Neutrophil (primary cell): ENCODE results near the gene POLR3C.

Experiments used
- H3K27ac ChIP-seq: fragments of 200-600 bp; sonication (generic); 2 replicates; pipeline ENCODE4 v1.5.1; 2016; ENCODE audit warnings: mild to moderate bottlenecking, moderate library complexity
- H3K27me3 ChIP-seq: fragments of 200-600 bp; sonication (generic); 2 replicates; pipeline ENCODE4 v1.6.0; 2016; ENCODE audit warnings: mild to moderate bottlenecking
- H3K36me3 ChIP-seq: fragments of 200-600 bp; sonication (generic); 2 replicates; pipeline ENCODE4 v1.5.1; 2017
- H3K4me1 ChIP-seq, 2 experiments: fragments of 200-600 bp in 1 of 2; sonication (generic) in 1 of 2; 1 replicate in 1 of 2; 2 replicates in 1 of 2; pipeline versions ENCODE4 v1.5.1 to v1.6.1; 2013 to 2016; ENCODE audit warnings: low read depth in 1 of 2, low read length in 1 of 2, mild to moderate bottlenecking in 1 of 2, moderate library complexity in 1 of 2; ENCODE audit not compliant: control insufficient read depth in 1 of 2, insufficient read depth in 1 of 2
- H3K4me3 ChIP-seq, 2 experiments: fragments of 200-600 bp in 1 of 2; sonication (generic) in 1 of 2; 1 replicate in 1 of 2; 2 replicates in 1 of 2; pipeline ENCODE4 v1.5.1; 2013 to 2016; ENCODE audit warnings: low read depth in 1 of 2, low read length in 1 of 2, mild to moderate bottlenecking in 1 of 2, moderate library complexity in 1 of 2
- H3K9me3 ChIP-seq: fragments of 200-600 bp; sonication (generic); 2 replicates; pipeline ENCODE4 v1.5.1; 2016
- TF ChIP-seq, protein P1 (sequence below): fragments of 200-600 bp; sonication (generic); IDR thresholded peaks from 2 replicates; pipeline ENCODE4 v1.5.1; 2016; ENCODE audit warnings: antibody characterized with exemption

Gene POLR3C

GRCh38 chr1:145886816-145887215 is 62.8 kb downstream of the POLR3C start:
- no peaks in the 10 kb centered on the region for H3K9me3 ChIP-seq
- peaks cover 10 to 16% of the 10 kb centered on the region in 2 experiments for H3K4me1 ChIP-seq
- H3K27ac ChIP-seq = no peak overlapping the region
- no peaks in the 10 kb centered on the region for H3K36me3 ChIP-seq
- TF ChIP-seq, protein P1, sequence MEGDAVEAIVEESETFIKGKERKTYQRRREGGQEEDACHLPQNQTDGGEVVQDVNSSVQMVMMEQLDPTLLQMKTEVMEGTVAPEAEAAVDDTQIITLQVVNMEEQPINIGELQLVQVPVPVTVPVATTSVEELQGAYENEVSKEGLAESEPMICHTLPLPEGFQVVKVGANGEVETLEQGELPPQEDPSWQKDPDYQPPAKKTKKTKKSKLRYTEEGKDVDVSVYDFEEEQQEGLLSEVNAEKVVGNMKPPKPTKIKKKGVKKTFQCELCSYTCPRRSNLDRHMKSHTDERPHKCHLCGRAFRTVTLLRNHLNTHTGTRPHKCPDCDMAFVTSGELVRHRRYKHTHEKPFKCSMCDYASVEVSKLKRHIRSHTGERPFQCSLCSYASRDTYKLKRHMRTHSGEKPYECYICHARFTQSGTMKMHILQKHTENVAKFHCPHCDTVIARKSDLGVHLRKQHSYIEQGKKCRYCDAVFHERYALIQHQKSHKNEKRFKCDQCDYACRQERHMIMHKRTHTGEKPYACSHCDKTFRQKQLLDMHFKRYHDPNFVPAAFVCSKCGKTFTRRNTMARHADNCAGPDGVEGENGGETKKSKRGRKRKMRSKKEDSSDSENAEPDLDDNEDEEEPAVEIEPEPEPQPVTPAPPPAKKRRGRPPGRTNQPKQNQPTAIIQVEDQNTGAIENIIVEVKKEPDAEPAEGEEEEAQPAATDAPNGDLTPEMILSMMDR = no peak
- no peak overlapping the region for H3K4me3 ChIP-seq
- peaks cover 26% of the 10 kb centered on the region for H3K27me3 ChIP-seq

GRCh38 chr1:145887631-145888030 is 63.6 kb downstream of the POLR3C start:
- H3K9me3 ChIP-seq = no peaks in the 10 kb centered on the region
- no peaks in the 10 kb centered on the region for H3K36me3 ChIP-seq
- TF ChIP-seq, protein P1 = no peak
- peaks cover 10 to 20% of the 10 kb centered on the region in 2 experiments for H3K4me1 ChIP-seq
- H3K27ac ChIP-seq = no peak overlapping the region
- H3K27me3 ChIP-seq = peaks cover 26% of the 10 kb centered on the region
- H3K4me3 ChIP-seq = no peak overlapping the region

- H3K27me3 ChIP-seq = peaks cover 9% of the 10 kb centered on the region
- no peak overlapping the region for H3K27ac ChIP-seq
- no peaks in the 10 kb centered on the region for H3K9me3 ChIP-seq
- H3K4me1 ChIP-seq = peaks cover 10 to 20% of the 10 kb centered on the region in 2 experiments
- TF ChIP-seq, protein P1 = no peak
- no peaks in the 10 kb centered on the region for H3K36me3 ChIP-seq
- H3K4me3 ChIP-seq = no peak overlapping the region
These were observed 65.7 kb downstream of the POLR3C start for GRCh38 chr1:145889722-145890121.

DNA sequence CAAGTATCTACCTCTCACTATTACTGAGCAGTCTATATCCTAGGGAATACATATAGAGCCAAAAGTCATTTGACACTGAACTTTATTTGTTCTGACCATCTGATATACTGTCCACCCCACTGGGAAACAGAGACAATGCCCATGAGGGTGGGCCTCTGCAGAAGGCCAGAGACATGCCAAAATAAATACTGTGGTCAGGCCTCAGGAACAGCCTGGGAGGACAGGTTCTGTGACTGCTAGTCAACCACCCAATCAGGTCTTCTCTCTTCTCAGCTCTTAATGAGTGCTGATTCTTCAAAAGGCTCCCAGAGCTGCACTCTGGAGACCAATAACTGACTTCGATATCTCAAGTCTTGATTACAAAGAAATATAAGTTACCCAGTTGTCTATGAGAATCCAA is 67.1 kb downstream of the POLR3C start:
- TF ChIP-seq, protein P1 = no peak
- H3K36me3 ChIP-seq = no peaks in the 10 kb centered on the region
- H3K4me1 ChIP-seq = peaks cover 3 to 7% of the 10 kb centered on the region in 2 experiments
- H3K27me3 ChIP-seq = no peaks in the 10 kb centered on the region
- H3K4me3 ChIP-seq = no peak overlapping the region
- no peaks in the 10 kb centered on the region for H3K9me3 ChIP-seq
- H3K27ac ChIP-seq = no peak overlapping the region

GRCh38 chr1:145891587-145892485 is 67.8 kb downstream of the POLR3C start:
- Histone ChIP-seq H3K4me3 (no peak overlapping the region), H3K9me3 (no peaks in the 10 kb centered on the region), H3K27ac (no peak overlapping the region), H3K36me3 (no peaks in the 10 kb centered on the region), H3K27me3 (no peaks in the 10 kb centered on the region), H3K4me1 (peaks cover 0 to 5% of the 10 kb centered on the region in 2 experiments)
- TF ChIP-seq, protein P1 = peak; percentile 80
